CD4-positive, alpha-beta T cell treated with Interferon gamma for 1 hour (primary cell): ENCODE results near the gene ADRA2C.
"Not testable (repeated sequence)": the region's sequence is repeated elsewhere in the genome, so short reads cannot be mapped to it uniquely, and the experiment has no call there.

ENCODE experiments used
- DNase-seq: peaks from one replicate; pipeline ENCODE4 v3.0.0-alpha.2; 2020

ADRA2C gene

DNA sequence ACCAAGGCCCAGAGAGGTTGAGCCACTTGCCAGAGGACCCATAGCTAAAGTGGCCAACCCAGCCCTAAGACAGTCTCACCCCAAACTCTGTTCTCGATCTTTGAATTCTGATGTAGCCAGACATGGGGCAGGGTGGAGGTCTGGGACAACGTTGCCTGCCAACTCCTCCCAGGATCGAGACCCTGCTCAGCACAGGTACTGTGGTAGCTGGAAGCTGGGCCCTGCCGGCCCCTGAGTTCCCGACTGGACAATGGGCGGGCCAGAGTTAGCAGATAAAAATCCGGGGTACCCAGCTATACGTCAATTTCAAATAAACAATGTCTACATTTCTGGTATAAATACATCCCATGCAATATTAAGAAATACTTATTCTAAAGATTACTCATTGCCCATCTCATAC lies 35.3 kb downstream of the ADRA2C start:
- no peak for DNase-seq

DNA sequence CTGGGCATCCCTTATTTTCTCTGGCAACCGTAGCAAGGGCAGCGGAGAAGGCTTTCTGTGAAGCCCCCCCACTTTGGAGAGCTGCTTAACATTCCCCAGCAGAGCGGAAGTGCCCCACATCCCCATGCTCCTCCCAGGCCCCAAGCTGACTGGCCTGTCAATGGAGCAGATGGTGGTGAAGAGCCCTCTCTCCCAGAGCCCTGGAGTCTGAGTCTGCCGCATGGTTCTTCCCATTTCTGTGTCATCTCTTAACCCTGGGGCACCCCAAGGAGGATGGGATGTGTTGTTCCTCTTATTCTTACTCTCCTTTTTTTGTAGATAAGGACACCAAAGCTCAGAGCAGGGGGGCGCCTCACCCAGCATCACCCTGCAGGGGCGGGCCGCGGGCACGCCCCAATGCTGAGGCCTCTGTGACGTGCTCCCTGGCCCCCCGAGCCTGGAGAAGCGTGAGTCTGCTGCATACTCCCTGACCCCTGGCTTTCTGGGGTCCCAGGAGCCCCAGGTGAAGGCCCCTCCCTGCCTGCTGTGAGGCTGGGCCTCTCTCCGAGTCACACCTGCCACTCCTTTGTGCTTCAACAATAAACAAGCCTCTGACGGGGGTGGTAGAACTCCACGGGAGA lies 35.9 kb downstream of the ADRA2C start:
- DNase-seq = no peak

DNA sequence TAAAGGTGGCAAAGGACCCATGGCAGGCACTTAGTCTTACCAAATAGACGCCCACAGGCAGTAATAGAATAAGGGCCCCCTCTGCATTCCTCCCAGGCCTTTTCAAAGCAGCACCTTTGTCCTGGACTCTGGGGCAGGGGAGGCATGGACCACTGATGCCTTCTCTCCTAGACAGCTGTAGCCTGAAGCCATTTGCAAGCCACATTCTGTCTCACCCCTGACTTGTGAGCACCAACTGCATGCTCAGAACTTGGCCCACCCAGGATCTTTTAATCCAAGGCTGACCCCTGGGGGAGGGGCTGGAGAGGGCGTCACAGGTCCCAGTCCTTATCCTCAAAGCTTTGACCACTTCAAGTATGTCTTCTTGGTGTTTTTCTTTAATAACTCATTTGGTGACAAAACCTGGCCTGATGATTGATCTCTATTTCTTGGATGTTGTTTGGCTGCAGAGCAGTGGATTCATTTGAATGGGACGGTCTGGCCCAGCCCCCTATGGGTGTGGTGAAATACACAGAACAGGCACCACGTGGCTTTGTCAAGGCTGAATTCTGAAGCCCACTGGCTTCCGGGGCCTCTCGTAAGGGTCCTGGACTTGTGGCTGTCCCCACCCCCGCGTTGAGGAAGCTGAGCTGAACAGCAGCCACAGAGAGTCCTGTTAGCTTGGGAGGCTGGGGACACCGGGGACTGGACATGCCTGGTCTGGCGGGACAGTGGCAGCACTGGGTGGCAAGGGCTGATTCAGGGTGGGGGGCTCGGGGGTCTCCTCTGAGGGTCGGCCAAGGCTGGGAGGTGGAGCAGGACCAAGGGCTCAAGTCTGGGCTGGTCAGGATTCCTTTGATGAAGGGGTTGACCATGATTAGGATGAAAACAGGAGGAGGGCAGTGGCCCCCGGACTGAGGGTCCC lies 36.6 kb downstream of the ADRA2C start:
- DNase-seq = no peak

DNA sequence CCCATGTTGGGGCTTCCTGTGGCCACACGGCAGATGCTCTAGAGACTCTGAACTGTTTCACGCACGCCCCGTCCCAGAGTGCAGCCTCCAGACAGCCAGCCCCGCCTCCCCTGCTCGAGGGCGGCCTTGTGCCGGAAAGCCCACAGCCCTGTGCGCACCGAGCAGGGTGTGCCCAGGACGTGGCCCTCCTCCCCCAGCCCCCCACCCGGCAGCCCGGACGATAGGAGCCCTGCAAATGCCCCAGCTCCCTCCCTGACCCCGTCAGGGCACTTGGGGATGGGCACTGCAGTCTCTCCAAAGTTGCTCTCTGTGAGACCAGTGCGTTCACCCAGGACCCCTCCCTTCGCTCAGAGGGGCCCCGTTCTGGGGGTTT lies 37.3 kb downstream of the ADRA2C start:
- DNase-seq = no peak

DNA sequence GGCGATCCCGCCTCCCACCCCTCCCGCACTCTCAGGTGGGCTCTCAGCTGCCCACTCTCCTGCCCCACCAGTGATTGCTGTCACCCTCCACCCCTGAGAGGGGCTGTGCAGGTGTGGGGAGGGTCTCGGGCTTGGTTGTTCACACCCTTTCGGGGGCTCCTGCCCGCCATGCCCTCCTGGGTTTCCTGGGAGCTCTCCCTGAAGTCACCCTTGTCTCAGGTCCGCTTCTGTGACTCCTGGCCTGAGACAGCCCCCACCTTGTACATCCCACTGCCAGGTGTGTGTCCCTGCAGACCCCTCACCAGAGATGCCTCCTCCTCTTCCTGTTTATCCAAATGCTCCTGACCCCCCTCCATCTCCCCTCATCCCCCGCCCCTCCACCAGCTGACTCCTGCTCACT lies 37.8 kb downstream of the ADRA2C start:
- DNase-seq = no peak

DNA sequence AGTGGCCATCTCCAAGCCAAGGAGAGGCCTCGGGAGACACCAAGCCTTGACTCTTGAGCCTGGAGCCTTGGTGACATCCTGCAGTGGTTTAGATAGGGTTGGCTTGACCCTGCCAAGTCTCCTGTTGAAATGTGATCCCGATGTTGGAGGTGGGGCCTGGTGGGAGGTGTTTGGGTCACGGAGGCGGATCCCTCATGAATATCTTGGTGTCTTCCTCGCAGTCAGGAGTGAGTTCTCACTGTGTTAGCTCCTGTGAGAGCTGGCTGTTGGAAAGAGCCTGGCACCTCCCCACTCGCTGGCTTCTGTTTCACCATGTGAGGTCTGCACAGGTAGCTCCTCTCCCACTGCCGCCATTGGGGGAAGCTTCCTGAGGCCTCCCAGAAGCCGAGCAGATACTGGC lies 38.8 kb downstream of the ADRA2C start:
- DNase-seq = no peak

DNA sequence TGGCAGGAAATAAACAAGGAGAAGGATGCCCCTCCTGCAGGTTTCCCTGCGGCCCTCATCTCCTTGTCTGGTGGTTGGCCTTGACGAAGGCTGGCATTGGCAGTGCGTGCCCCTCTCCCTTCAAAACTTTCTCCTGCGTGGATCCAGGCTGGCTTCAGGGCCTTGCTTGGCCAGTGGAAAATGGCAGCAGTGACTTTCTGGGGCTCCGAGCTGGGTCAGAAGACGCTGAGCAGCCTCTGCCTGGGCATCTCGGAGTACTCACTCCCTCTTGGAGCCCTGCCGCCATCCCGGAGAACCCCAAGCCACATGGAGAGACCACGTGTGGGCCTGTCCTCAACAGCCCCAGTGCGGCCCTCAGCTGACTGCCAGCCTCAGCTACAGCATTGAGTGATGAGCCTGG lies 39.5 kb downstream of the ADRA2C start:
- DNase-seq = no peak

DNA sequence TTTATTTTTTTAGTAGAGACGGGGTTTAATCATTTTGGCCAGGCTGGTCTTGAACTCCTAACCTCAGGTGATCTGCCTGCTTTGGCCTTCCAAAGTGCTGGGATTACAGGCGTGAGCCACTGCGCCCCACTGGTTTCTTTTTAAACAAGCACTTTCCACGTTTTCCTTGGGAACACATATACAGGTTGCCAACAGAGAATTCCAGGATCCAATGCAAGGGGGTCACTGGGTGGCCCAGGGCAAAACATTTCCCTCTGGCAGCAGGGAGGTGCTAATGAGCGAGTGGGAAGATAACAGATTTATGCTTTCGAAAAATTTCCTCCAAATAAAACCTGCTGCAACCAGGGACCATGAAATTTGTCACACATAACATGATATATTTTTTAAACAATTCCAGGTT lies 41.1 kb downstream of the ADRA2C start:
- DNase-seq = no peak

DNA sequence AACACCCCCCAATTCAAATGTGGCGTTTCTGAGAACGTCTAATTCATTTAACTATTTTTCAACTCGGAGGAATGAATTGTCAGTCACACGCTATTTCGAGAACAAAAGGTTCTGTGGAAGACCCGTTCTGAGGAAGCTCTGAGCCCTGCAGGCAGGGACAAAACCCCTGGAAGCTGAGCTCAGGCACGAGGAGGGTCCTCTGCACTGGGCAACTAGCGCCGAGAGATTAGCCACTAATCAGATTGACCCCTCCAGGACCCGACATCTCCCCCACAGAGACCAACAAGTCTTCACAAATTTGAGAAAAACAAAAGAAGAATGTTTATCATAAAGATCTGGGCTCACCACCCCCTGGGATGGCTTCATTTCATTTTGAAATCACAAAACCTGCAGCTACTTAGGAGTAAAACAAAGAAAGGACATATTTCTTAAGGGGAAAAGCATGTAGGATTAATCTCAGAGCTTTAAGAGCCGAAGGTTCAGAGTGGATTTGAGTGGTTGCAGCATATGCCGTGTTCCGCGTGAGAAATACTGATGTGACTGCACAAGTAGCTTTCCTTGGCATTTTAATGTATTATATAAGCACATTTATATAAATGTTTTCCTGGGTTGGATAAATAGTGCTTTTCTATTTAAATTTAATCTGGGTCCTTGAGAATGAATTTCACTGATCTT lies 41.8 kb downstream of the ADRA2C start:
- DNase-seq = no peak

DNA sequence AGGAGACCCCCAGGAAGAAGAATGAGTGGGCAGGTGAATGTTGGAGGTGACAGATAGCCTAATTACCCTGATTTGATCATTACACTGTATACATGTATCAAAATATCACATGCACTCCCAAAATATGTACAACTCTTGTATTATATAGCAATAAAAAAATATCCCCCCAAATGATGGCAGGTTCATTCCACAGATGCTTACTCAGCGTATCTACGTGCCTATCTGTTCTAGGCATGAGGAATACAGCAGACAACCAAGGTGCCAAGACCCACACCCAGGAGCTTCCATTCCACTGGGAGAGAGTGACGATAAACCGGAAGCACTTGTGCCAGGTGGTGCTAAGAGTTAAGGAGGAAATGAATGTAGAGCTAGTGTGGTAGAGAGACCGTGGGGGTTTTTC lies 42.4 kb downstream of the ADRA2C start:
- no peak for DNase-seq

DNA sequence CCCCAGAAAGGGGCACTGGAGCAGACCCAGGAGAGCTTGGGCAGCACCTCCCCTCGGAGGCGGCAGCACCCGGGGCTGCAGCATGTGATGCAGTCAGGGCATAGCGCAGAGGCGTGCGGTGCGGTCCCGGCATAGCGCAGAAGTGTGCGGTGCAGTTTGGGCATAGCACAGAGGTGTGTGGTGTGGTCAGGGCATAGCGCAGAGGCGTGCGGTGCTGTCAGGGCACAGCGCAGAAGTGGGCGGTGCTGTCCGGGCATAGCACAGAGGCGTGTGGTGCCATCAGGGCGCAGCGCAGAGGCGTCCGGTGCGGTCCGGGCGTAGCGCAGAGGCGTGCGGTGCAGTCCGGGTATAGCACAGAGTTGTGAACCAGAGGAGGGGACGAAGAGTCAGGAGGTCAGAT lies 42.8 kb downstream of the ADRA2C start:
- no peak for DNase-seq

DNA sequence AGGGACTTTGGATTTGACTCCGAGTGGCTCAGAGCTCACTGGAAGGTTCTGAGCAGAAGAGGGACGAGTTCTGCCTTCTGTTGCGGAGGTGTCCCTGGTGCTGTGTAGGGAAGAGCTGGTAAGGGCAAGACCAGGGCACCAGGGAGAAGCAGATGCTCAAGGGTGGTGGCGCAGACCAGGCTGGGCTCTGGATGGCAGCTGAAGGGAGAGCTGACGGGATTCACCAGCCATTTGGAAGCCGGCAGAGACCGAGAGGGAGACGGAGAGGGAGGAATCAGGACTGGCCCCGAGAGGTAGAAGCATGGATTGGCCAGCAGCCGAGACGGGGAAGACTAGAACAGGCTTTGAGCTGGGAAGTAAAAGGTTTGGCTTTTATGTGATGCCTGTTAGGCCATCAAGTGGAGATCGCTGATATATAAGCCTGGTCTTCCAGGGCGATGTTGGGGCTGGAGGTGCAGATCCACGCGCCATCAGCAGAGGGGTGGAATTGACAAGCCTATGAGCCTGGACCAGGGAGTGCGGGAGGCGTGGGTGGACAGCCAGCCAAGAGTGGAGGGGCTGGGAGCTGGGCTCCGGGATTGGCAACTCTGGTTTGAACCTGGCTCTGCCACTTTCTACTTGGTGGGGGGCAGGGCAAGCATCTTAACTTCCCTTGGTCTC lies 43.4 kb downstream of the ADRA2C start:
- DNase-seq = no peak

DNA sequence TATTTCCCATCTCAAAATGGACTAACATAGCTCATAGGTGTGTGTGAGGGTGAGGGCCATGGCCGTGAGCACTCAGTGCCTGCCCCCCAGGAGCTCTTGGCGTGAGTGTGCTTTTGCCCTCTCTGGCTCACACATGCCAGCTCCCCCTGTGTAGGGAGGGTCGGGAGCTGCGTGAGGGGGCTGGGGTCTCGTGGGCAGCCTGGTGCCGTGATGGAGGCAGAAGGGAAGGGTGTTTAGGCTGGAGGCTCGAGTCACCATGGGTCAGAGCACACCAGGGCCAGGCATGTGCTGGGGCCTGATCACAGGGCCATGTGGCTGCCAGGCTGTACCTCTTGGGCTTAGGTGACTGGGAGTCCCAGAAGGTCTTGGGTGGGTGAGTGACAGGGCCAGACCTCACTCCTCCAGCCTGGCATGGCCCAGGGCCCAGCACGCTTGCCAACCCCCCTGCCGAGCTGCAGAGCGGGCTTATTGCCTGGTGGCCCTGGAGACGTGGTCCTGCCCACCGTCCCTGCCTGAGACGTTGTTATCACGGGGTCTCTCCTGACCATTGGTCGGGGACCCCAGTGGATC lies 44.0 kb downstream of the ADRA2C start:
- no peak for DNase-seq

DNA sequence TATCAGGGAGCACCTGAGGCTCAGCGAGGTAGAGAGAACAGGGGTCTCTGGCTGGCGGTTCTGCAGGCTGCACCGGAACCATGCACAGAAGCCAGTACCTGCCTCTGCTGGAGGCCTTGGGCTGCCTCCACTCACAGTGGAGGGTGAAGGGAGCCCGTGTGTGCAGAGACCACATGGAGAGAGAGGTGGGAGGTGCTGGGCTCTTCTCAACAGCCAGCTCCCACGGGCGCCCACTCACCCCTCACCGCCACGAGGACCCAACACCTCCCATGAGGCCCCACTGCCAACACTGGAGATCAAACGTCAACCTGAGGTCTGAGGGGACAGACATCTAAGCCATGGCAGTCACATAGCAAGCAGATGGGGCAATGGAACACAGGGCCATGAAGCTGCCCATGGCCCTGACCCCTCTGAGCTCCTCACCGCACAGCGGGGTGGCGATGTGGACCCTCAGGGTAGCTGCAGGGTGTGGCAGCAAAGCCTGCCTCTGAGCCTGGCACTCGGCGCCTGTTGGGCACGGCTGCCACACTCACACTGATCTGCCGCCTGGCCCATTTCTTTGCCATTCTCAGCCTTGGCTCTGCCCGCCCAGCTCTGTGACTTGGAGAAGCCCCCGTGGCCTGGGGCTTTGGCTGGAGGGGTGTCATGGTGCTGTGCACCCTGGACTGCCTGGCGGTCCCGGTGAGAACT lies 44.8 kb downstream of the ADRA2C start:
- DNase-seq = no peak

DNA sequence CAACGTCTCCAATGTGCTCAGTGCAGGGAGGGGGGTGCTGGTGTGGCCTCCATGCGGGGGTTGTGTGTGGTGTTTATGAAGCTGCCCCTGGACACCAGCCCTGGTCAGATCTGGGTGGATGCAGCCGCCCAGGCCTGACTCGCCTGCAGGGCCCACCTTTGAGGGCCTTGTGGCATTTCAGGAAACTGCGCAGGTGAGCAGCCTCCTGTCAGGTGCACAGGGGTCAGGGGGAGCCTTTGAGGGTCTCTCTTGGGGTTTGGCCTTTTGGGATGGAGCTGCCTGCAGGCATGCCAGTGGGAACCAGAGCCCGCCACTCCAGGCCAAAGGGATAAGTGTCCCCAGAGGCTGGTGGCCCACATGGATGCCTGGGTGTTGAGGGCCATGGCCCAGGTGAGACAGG lies 45.4 kb downstream of the ADRA2C start:
- no peak for DNase-seq

DNA sequence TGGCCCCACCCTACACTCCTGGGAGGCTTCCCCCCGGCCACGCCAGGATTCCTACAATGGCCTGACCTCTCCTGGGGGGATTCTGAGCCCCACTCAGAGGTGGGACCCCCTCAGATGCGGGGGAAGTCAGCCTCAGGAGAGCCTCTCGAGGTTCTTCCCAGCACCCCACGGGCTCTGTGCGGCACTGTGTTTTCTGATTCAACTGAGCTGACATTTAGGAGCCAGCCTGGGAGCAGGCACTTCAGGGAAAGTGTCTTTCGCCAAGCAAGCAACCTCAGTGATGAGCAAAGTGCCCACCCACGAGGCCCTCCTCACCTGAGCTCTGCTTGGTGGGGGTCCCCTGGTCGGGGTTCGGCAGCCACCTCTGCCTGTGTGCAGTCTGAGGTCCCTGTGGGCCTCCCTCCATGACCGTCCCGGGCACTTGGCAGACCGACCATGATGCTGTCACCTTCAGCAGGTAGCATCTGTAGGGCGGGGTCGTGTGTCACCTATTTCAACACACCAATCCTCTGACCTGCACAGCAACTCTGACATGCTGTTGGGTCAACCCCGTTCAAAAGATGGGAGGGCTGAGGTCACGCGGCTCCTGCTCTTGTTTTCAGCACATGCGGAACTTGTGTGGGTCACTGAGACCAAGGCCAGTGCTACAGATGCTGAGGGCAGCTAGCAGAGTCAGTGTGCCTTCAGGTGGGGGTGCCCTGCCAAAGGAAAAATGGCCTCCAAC lies 46.2 kb downstream of the ADRA2C start:
- no peak for DNase-seq

DNA sequence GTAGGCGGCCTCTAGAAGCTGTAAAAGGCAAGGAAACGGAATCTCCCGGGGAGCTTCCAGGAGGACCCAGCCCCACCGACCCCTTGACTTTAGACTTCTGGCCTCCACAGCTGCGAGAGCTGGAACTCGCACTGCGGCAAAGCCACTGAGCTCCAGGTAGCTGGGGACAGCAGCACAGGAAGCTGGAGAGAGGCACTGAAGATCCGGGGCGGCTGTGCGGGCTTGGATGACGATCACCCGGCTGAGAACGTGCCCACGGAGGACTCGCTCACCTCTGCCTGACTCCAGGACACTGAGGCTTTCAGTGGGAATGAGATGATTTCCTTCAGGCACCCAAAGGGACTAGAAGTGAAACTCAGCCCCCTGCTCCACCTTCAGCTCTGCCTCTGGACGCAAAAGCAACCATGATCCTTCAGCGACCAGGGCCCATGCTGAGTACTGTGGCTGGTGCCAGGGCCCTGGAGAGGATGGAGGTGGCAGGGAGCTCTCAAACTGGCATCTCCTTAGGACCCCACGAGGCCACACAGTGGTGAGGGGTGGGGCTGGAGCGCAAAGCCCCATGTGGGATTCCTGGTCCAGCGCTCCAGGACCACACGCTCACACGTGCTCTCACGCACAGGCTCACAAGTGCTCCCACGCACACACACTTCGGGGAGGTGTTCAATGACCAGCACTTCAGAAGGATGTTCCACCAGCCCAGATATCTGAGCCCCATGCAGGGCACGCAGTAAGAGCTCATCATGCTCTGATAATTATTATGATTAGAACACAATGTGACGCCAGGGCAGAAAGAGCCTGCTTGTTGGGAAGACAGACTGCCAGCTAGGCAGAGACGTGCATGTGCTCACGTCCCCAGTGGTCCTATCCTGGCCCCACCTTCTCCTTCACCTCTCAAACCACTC lies 47.2 kb downstream of the ADRA2C start:
- no peak for DNase-seq

DNA sequence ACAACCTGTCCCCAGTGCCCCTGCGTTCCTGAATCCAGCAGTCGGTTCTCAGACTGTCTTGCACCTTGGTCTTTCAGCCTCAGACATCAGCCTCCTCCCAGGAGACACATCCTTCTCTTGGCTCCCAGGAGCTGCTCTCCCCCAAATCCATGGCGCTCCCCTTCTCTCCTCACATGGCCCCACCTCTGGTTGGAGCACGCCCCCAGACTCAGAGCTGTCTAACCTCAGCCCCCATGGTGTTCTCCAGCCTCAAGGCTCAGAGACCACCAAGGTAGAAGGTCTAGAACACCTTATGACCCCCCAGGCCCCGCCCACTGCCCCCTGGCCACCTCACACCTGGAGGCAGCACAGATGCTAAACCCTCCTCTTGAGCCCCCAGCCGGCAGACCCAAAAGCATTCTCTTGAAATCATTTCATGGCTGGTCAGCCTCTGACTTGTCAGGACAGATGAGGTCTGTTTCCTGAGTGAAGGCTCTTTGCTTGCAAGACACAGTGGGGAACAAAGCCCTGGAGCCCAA lies 47.9 kb downstream of the ADRA2C start:
- DNase-seq = no peak

DNA sequence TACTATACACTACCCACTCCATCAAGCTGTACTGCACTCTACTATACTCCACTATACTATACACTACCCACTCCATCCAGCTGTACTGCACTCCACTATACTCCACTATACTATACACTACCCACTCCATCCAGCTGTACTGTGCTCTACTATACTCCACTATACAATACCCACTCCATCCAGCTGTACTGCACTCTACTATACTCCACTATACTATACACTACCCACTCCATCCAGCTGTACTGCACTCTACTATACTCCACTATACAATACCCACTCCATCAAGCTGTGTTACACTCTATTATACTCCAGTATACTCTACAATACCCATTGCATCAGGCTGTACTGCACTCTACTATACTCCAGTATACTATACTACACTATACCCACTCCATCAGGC lies 48.7 kb downstream of the ADRA2C start:
- DNase-seq = not testable (repeated sequence)

DNA sequence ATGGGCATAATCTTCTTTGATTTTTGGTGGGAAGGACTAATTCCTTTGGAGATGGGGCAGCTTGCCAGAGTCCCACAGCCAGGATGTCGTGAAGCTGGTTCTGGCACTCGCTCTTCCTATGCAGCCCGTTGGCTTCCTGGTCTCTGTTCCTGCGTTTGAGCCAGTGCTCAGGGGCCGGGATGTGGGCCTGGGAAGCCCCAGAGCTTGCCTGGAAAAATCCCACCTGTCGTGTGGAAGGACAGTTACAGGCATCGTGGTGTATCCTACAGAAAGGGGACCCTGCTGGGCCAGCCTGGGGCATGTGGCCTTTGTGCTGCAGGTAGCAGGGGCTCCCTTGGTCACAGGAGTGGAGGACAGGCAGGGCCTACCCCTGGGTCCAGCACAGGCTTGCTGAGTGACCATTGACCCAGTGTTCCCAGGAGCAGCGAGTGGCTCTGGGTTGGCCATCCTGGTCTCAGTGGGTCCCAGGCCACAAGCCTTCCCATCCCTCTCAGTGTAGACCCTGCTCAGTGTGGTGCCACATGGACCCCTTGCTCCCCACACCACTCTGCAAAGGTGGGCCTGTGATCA lies 50.2 kb downstream of the ADRA2C start:
- DNase-seq = no peak
